GM18868 (cell line): ENCODE measurements around the gene ZCWPW1.

Experiments
- ATAC-seq: cut with Tn5 transposase; IDR thresholded peaks from one replicate; pipeline ENCODE4 v1.9.1; 2021; ENCODE audit warnings: mild to moderate bottlenecking, moderate library complexity; ENCODE audit not compliant: unreplicated experiment

Gene ZCWPW1

GRCh38 chr7:100428199-100428966, at the start of gene ZCWPW1:
Gene ZCWPW1, minus strand, starts transcription at chr7:100428703. Its CDS starts 8,054 bp downstream, at chr7:100420649.
- peak; percentile 36 for ATAC-seq

DNA sequence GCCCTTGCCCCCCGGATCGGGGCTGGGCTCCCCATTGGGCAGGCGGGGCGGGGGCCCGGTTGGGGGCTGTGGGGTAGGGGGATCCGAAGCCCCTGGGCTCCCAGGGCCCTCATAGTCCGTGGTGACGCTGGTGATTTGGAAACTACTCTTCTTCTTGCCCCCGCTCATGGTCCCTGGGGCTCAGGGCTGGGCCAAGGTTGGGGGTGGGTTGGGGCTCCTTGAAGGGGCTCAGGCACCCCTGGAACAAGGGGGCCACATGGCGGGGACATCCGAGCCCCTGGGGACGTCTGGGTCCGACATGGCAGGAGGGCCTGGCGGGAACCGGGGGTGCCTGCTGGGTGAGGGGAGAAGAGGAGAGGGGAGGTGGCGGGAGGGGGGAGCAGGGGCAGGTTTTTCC, 49.4 kb upstream of the ZCWPW1 start:
- ATAC-seq = no peak

DNA sequence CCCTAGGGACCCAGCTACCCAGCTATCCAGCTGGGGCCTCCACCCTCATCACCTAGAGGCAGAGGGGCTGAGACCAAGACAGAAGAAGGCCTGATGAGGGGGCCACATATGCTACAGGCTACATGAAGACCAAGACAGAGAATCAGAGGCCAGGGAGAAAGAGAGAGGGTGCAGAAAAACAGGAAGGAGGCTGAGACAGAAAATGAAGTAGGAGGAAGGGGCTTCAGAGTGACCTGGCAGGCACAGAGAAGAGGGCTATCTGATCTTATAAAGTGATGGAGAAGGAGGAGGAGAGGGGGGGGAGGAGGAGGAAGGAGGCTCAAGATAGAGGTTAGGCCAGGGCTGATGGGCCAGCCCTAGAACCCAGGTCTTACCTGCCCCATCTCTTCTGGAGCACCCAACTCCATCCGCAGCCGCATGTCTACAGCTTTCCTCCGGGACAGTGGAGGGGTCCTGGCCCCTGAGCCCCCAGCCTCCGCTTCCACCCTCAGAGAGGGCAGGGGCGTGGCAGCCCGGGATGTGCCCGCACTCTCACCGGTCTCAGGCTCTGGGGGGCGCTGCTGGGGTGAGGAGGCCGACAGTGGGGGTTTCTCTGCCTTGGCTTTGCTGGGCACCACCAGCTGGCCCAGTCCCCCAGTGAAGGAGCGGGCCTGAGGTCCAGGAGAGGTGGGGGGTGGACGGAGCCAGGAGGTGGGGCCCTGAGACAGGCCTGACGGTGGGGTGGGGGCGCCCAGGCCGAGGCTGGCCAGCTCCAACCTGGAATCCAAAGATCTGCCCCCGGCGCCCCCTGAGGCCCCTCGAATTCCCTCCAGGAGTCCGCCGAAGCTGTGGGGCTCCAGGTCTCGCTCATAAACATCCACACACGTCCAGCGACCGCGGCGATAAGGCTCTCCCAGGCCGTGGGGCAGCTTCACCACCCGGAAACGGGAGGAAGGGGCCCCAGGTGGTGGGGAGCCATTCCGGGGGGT, 48.7 kb upstream of the ZCWPW1 start:
- ATAC-seq = no peak

GRCh38 chr7:100476101-100476780, 47.7 kb upstream of the ZCWPW1 start:
- no peak for ATAC-seq

- no peak for ATAC-seq
Measured at GRCh38 chr7:100475549-100475948, 47.0 kb upstream of the ZCWPW1 start.

DNA sequence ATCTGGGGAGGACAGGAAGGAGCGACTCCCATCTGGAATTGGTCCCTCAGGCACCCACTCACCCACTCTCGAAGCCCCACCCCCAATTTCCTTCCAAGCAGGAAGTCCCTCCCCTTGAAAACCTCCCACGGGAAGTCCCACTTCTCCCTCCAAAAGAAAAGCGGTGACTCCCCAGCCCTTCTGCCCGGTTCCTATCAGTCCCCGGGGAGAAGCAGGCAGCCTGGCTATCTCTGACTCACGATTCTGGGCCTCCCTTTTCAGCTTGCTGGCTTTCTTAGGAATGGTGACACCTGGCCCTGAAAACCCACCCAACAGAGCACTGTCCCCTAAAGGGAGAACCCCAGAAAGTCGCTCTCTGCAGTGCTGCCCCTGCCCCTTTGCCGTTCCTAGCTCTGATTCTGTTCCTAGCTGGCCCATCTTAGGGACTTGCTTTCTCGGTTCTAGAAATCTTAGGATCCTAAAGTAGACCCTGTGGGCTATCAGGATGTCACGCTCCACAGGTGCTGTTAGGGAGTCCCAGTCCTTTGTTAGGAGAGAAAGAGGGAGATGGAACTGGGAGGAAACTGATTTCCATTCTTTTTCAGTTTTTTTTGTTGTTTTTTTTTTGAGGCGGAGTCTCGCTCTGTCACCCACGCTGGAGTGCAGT, 44.5 kb upstream of the ZCWPW1 start:
- ATAC-seq = no peak

- no peak for ATAC-seq
Measured at GRCh38 chr7:100472121-100472851, 43.8 kb upstream of the ZCWPW1 start.

DNA sequence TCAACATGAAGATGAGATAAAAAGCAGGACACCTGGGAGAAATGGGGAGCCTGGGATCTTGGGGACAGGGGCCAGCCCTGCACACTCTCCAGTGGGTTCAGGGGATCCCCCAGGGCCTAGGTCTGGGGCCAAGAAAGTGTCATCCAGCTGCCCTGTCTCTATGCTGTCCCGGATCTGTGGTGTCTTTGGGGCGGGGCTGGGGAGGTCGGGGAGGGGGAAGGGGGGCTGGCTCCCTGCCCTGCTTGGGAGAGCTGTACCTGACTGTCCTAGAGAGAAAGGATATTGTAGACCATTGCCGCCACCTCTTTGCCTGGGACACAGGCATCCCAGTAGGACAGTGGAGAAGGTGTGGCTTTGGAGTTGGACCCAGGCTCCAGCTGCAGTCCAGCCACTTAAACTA, 42.5 kb upstream of the ZCWPW1 start:
- no peak for ATAC-seq

DNA sequence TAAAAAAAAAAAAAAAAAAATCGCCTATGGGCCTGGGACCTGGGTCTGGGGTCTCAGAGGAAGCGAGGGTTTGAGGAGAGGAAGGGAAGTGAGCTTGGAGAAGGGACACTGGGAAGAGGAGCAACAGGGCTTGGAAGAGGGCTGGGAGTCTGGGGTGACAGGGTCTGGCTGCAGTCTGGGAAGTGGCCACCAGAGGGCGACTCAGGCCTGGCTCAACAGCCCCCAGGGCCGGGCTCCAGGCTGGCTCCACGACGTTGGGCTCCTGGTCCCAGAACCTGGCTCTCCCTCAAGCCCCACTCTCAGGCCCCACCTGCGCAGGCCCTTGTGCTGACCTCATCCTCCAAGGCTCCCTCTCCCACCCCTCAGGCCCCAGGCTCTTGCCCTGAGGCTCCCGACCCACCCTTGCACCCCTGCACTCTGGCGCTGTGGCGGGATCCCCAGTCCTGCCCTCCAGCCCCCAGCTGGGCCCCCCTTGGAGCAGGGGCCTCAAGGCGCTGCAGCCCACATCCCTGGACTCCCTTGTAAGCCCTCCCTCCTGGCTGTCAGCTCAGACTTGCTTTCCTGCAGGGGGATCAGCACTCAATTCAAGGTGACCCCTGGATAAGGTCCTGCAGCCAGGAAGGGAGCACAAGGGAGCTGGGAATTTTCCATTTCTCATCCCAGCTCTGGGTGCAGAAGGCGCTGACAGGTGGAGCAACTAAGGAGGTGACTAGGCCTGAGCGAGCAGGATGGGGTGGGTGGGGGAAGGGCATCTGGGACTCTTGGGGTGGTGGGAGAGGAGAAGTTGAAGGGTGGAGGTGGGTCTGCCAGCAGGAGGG, 40.9 kb upstream of the ZCWPW1 start:
- no peak for ATAC-seq

- ATAC-seq = no peak
Measured at GRCh38 chr7:100467638-100468373, 39.3 kb upstream of the ZCWPW1 start.

DNA sequence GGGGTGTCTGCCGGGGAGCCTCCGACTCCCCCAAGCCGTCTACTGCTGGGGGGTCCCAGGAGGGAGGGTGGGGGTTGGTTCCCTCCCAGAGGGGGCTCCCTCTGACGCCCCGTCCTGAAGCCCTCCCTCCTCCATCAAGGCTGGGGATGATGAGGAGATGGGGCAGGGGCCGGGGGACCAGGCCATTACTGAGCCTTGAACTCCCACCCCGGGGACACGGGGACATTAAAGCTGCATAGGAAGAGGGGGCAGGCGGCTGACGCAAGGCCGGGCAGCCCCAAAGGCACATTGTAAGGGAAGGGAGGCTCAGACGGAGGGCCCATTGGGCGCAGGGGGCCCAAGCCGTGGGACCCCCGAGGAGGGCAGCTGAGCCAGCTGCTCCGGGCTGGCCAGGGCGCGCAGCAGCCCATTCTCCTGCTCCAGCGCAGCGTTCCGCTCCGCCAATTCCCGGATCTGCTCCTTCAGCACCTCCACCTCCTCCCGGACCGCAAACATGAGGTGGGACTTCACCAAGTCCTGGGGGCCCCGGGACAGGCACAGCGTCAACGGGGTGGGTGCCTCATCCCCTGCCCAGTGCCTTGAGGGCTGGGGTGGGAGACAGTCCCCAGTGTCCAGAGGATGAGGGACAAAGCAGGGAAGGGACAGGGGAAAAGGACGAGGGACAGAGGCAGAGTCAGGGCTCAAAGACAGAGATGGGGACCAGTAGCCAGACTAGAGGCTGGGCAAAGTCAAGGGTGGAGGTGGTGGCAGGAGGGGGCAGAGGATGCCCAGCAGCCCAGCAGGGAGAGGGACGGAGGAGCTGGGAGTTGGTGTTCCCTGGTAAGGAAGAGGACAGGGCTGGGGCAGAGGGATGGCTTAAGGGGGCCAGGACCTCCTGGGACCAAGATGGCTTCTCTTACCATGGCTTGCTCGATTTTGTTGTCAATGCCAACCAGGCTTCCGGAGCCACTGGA, 38.4 kb upstream of the ZCWPW1 start:
- no peak for ATAC-seq

- ATAC-seq = no peak
Measured at GRCh38 chr7:100465702-100466311, 37.3 kb upstream of the ZCWPW1 start.

- ATAC-seq = no peak
Measured at GRCh38 chr7:100465299-100465698, 36.8 kb upstream of the ZCWPW1 start.

GRCh38 chr7:100464791-100465190, 36.3 kb upstream of the ZCWPW1 start:
- ATAC-seq = no peak

GRCh38 chr7:100464210-100464660, 35.7 kb upstream of the ZCWPW1 start, which contains the start of gene SPACDR:
Gene SPACDR, minus strand, starts transcription at chr7:100464260. Its CDS starts 235 bp downstream, at chr7:100464025.
- no peak for ATAC-seq

DNA sequence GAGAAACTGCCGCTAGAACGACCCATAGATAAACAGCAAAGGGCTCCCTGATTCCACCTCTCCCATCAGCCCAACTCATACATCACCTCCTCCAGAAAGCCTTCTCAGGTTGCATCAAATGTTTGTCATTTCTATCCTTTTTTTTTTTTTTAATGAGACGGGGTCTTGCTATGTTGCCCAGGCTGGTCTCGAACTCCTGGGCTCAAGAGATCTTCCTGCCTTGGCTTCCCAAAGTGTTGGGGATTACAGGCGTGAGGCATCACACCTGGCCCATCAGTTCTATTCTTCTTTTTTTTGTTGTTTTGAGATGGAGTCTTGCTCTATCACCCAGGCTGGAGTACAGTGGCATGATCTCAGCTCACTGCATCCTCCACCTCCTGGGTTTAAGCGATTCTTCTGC, 28.5 kb upstream of the ZCWPW1 start:
- no peak for ATAC-seq

DNA sequence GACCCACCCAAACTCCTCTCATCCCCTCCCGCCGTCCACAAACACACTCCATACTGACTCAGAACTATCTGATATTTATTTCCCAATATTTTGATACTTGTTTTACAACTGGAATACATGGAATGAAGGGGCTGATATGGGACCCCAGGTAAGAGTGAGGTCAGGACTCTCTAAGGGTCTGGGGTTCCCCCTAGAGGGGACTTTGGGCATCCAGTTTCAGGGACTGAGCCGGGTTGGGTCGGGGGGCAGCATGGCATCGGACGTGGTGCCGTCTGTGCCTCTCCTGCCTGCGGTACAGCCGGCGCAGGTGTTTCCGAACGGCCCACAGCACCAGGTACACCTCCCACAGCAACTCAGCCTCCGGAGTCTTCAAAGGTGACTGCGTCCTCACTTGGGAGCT, 28.1 kb upstream of the ZCWPW1 start:
- no peak for ATAC-seq
